DMS53 treated with DMSO at 0.1 percent for 48 hours (cell line): Measurements from ENCODE around the gene INPP5A.

ENCODE experiments used
- DNase-seq: peaks from one replicate; lab custom pipeline; 2025; ENCODE audit not compliant: unreplicated experiment; lab: John Stamatoyannopoulos, UW

The INPP5A gene

GRCh38 chr10:132712291-132712690, 174.7 kb downstream of the INPP5A start:
- DNase-seq = no peak

- DNase-seq = no peak
Measured at GRCh38 chr10:132712743-132713142, 175.2 kb downstream of the INPP5A start.

GRCh38 chr10:132713421-132714095, 176.0 kb downstream of the INPP5A start:
- DNase-seq = no peak

- DNase-seq = no peak
Measured at GRCh38 chr10:132714096-132714985, 176.8 kb downstream of the INPP5A start.

- no peak for DNase-seq
Measured at GRCh38 chr10:132714986-132715775, 177.6 kb downstream of the INPP5A start.

- DNase-seq = no peak
Measured at GRCh38 chr10:132715776-132716680, 178.4 kb downstream of the INPP5A start.

- DNase-seq = no peak
Measured at GRCh38 chr10:132716691-132717490, 179.3 kb downstream of the INPP5A start.

- DNase-seq = no peak
Measured at GRCh38 chr10:132721725-132722124, 184.1 kb downstream of the INPP5A start.

- DNase-seq = no peak
Measured at GRCh38 chr10:132722394-132723329, 185.1 kb downstream of the INPP5A start.

- no peak for DNase-seq
Measured at GRCh38 chr10:132723330-132723970, 185.9 kb downstream of the INPP5A start.

- no peak for DNase-seq
Measured at GRCh38 chr10:132724446-132724845, 186.9 kb downstream of the INPP5A start.

GRCh38 chr10:132725202-132725601, 187.6 kb downstream of the INPP5A start:
- no peak for DNase-seq

- DNase-seq = no peak
Measured at GRCh38 chr10:132726194-132726593, 188.6 kb downstream of the INPP5A start.

GRCh38 chr10:132726951-132727350, 189.4 kb downstream of the INPP5A start:
- no peak for DNase-seq

- no peak for DNase-seq
Measured at GRCh38 chr10:132727411-132727810, 189.8 kb downstream of the INPP5A start.

GRCh38 chr10:132728321-132728720, 190.7 kb downstream of the INPP5A start:
- DNase-seq = no peak

- DNase-seq = no peak
Measured at GRCh38 chr10:132728741-132729140, 191.2 kb downstream of the INPP5A start.
